ENCODE measurements around the gene TMEM59L.

DNA sequence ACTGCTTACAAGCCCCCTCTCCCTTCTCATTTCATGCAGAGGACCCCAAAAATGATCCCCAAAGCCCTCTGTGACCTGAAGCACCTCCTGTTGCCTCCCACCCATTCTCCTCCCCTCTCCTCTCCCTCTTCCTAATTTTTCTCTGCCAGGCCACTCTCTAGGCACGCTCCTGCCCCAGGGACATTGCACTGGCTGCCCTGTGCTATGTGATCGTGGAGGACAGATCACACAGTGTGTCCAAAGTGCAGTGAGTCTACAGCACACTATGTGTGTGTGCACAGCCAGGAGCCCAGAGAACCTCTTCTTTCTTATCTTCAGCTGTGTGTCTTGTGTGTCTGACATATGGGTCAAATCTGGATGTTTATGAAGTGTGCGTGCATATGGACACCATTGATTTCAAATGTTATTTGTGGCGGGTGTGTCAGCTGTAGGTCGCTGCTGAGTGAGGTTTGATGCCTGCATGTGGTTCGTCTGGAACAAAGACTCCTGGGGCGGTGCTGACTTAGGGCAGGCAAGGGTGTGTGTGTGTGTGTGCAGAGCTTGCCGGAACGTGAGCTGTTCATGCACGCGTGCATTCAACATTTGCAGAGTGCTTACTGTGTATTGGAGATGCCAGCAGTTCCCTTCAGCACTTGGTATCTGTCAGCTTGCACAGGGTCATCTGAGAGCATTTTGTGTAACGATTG, 22.1 kb downstream of the TMEM59L start:
- TF ChIP-seq CTCF (IDR thresholded peaks at IDR 0.05 in 8 of 11, conservative IDR thresholded peaks at IDR 0.05 in 3 of 11) (no peak), POLR2A (IDR thresholded peaks at IDR 0.05) (no peak), POLR2AphosphoS5 (IDR thresholded peaks at IDR 0.05) (no peak)

Measured in spleen (tissue), 7 donors.